ENCODE results near the gene CACNA1C.
"Not testable (repeated sequence)": the region's sequence is repeated elsewhere in the genome, so short reads cannot be mapped to it uniquely, and the experiment has no call there.

CACNA1C gene

DNA sequence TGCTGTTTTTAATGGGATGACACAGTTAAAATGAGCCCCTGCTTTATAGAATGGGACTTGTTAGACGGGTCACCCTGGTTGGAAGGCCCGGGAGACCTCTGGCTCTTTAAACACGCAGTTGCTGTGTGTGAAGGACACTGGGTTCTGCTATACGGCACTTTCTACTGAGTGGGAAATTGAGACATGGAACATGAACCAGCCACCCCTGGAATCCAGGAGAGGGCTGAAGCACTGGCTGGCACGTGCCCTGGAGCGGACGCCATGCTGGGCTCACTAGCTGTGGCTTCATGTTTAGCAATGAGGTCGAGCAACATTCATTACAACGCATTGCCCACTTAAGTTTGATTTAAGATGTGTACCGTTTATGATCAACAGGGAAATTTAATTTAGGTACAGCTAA is 23.9 kb downstream of the CACNA1C start:
- DNase-seq: no peak

DNA sequence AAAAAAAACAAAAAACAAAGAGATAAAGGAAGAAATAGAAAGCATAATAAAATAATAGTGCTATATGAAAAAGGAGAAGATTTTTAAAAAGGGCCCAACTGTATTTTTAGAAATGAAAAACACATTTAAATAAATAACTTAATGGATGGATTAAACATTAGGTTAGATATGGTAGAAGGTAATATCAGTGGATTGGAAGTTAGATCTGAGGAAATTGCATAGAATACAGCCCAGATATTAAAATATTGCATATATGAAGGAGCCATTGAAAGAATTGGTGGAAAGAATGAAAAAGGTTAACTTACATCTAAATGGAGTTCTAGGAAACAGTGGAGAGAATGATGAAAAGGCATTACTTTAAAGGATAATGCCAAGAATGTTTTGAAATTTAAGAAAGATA is 27.8 kb downstream of the CACNA1C start:
- DNase-seq: no peak

DNA sequence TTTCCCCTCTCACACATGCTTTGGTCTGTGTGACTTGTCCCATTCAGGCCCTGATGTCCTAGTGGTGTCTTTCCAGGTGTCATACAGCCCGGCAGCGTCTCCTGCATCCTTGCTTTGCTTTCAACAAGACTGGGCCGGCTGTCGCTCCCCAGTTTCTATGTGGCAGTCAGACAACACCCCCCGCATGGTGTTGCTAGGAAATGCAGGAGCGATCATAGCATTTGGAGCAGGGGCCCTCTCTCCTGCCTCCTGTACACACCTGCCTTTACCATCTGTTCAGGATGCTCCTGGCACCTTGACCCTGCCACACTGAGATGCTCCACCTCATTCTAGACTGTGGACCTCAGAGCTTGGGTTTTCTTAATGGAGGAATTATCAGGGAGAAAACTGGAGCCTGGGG is 29.5 kb downstream of the CACNA1C start:
- DNase-seq: no peak

DNA sequence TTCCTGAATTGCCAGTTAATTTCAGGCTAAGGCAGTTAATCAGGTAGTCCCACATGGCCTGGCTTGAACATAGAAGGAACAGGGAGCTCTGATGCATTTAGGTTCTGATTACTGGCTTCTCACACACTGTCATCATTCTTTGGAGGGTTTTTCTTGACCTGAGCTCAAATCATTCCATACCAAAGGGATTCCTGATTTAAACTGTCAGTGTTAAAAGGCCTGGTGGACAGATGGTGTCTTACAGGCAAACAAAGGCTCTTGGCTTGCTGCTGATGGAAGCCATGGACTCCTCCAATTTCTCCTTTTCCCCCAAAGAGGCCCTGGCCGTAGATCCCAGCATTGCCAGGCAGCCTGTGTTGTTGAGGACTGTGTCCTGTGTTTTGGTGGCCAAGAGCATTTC is 30.2 kb downstream of the CACNA1C start:
- no peak for DNase-seq

DNA sequence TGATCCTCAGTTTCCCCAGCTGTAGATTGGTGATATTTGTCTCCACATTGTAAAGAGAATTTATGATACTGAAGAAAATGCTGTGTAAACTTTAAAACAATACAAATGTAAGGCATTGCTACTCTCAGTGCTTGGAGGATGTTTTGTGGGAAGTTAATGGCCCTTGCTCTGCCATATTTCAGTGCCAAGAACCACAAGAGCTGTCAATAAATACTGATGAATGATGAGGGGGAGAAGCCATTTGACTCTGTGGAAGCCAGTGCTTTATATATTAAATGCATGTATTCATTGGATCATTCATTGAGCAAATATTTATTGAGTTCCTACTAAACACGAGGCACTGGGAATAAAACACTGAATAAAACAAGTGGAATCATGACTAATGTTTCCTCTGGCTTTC is 30.8 kb downstream of the CACNA1C start:
- DNase-seq: no peak

DNA sequence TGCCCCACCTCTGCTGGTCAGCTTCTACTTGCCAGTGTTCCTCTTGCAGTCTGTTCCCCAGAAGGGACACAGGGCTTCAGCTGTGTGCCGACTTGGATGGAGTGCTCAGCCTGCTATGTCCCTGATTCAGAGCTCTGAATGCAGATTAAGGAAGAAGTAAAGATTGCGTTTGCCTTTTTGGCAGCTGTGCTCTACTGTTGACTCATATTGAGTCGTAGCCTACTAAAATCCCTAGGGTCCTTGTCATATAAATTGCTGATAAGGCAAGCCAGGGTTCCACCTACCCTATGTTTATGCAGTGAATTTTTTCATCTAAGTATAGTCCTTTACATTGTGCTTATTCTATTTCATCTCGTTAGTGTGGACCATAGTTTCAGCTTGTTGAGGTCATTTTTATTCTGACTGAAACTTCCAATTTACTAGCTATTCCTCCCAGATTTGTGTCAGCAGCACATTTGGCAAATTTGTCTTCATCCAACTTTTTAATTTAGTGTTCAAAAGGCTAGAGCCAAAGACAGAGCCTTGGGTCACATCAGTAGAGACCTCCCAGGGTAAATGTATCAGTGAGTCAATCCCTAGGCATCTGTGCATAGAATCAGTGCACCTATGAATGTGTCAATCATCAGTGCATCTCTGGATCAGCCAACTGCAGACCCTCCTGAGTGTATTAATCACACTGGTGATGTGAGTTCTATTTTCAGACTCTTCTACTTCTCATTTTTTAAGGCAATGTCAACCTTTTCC is 31.9 kb downstream of the CACNA1C start:
- no peak for DNase-seq

DNA sequence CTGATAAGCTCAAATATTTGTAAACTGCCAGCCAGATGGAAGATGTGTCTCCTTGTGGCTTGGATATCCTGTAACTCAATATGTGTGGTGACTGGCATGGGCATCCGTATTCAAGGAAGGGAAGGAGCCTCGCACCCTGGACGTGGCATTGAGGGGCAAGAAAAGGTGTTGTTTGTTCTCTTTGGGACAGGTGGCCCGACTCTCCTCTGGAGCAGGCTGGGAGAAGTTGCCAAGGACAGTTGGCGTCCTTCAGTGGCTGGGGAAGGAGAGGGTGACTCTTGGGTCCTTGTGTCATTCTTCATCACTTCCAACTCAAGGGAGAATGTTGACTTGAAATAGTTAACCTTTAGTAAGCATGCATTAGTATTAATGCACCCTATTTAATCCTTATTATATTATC is 39.6 kb downstream of the CACNA1C start:
- DNase-seq: no peak

DNA sequence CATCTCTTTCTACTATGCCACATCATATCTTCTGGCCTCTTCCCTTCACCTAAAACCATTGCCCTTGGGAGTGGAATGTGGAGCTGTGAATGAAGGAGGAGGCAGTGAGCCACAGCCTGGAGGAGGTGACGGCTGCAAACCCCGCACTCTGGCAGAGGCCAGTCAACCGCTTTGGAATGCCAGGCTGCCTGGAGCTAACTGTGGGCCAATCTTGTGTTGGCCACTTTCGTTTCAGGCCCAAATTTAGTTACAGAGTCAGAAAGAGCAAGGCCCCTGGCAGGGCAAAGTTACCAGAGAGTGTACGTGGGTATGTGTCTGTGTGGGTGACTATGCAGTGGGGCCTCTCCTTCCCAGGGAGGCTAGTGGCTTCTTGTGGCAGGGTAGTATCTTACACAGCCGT is 40.1 kb downstream of the CACNA1C start:
- DNase-seq: no peak

DNA sequence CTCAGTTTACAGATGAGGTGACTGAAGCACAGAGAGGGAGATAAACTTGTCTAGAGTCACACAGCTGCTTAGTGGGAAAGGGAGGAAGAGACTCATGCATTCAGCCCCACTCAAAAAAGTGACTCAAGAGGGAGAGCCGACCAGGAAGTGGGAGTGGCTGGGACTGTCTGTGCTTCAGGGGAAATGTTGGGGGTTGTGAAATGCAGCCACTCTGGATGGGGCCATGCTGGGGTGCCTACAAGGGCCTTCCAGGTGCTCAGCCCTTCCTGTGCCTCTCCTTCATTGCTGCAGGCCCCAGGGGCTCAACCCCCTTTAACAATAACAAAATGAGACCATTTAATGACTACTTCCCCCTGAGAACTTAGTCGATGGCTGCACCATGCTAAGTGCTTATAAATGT is 41.8 kb downstream of the CACNA1C start:
- no peak for DNase-seq

DNA sequence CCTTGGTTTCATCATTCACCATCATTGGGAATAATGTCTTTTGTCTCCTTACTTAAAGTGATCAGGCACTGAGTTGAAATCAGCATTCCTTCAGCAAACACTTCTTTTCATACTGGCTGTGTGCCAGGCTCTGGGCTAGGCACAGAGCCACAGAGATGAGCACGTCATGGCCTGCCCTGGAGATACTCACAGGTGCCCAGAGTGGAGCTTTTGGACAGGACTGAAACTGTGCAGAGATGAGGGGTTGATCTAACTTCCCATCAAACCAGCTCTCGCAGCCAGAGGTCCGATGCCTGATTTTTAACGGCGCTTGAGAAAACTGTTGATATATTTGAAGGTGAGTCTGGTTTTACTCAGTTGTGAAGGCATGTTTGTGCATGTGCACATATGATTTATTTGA is 43.1 kb downstream of the CACNA1C start:
- no peak for DNase-seq

DNA sequence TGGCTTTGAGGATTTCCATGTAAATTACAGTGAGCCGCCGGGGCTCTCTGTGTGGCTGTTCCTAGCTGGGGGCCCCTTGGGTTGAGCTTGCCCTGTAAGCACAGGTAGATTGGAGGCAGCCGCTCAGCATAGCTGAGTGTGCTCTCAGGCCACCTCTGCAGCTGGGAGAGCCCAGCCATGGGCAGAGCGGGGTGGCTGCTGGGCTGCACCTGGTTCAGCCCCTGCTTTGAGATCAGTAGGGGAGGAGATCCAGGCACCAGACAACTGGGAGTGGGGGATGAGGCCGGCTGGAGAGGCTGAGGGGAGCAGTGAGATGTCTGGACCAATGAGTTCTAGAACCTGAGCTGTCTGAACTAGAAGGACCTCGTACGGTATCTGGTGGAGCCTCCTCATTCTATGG is 44.8 kb downstream of the CACNA1C start:
- no peak for DNase-seq

DNA sequence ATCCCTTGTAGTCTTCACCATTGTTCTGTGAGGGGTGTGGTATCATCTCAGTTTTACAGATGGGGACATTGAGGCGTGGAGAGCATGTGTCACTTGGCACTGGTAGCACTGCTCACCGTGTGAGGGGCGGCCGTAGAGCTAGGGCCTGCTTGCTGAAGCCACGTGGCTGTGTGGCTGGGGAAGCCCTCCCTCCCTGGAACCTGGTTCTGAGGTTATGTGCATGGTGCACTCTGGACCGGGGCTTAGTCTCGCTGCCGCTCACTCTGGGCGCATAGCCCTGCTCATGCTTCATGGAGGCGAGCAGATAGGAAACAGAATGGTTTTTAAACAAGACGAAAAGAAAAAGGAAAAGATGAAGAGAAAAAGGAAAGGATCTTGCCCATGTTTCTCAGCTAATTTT is 46.1 kb downstream of the CACNA1C start:
- no peak for DNase-seq

DNA sequence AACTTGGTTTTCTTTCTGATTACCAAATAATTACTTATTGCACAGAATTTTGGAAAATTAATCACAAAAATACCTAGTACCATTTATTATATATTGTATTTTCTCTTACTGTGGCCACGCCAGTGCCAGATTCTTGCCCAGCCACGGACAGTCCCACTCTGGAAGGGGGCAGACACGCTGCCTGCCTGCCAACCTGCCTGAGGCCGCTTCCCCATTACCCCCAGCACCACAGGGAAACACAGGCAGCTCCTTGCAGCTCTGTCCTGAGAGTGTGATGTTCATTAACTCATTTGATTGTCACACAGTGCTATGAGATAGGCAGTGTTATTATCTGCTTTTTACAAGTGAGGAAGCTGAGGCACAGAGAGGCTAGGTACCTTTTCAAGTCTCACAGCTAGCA is 46.8 kb downstream of the CACNA1C start:
- no peak for DNase-seq

DNA sequence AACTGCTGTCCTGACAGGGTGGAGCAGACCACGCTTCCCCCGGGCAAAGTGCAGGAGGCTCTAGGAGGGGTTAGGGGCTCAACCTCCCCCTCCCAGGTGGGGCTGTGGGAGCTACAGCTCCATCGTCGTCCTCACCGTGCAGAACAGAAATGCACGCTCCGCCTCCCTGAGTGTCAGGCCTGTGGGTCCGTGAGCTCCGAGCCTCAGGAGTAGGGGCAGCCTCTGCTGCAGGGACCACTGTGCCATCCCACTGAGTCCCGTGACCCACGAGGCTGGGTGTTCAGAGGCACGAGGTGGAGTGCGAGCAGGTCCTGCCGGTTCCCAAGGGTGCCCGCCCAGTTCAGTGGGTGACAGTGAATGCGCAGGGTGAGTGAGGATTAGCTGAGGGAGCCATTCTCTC is 48.6 kb downstream of the CACNA1C start:
- DNase-seq: no peak

DNA sequence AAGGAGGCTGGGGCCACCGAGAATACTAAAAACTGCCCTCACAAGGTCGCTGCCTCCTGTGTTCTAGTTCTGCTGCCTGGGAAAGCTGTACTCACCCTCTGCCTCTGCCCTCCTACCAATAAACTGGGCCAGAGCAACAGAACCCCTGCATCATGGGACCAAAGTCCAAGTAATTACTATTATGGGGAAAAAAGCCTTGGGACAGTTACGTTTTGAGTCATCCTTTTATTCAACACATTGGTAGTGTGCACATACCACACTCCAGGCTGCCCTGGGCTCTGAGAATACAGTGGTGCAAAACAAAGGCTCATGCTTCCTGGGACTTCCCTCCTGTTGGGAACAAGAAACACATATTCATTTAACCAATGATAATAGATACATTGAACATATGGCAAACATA is 49.0 kb downstream of the CACNA1C start:
- no peak for DNase-seq

DNA sequence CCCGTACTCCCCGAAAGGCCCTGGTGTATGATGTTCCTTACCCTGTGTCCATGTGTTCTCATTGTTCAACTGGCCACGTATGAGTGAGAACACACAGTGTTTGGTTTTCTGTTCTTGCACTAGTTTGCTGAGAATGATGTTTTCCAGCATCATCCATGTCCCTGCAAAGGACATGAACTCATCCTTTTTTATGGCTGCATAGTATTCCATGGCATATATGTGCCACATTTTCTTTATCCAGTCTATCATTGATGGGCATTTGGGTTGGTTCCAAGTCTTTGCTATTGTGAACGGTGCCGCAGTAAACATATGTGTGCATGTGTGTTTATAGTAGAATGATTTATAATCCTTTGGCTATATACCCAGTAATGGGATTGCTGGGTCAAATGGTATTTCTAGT is 49.9 kb downstream of the CACNA1C start:
- not testable (repeated sequence) for DNase-seq

DNA sequence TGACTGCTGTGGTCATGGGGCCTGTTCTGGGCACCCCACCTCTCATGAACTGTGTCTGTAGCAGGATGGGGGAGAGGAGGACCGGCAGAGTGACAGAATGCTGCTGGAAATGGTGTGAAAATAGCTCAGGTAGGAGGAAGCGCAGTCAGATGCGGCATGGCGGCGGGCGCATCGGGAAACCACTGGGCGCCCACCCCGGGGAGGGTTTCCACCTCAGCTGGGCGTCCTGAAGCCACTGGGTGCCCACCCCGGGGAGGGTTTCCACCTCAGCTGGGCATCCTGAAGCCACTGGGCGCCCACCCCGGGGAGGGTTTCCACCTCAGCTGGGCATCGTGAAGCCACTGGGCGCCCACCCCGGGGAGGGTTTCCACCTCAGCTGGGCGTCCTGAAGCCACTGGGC is 52.6 kb downstream of the CACNA1C start:
- DNase-seq: not testable (repeated sequence)

DNA sequence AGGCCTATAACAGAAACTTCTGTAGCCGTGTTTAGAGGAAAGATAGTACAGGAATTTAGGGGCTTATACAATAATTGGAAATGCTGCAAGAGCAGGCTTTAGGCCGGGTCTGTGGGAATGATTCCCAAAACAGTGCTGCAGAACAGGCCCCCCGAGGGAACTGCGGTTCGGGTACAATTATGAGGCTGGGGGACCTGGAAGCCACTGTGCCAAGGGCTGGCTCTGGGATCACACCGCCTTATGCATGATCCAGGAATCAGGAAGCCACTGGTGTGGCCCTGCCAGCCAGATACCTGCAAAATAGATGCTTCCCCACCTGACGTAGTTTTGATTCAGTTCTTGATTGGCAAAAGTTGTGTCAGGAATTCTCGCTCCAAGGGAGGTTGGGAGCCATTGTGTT is 55.4 kb downstream of the CACNA1C start:
- no peak for DNase-seq

DNA sequence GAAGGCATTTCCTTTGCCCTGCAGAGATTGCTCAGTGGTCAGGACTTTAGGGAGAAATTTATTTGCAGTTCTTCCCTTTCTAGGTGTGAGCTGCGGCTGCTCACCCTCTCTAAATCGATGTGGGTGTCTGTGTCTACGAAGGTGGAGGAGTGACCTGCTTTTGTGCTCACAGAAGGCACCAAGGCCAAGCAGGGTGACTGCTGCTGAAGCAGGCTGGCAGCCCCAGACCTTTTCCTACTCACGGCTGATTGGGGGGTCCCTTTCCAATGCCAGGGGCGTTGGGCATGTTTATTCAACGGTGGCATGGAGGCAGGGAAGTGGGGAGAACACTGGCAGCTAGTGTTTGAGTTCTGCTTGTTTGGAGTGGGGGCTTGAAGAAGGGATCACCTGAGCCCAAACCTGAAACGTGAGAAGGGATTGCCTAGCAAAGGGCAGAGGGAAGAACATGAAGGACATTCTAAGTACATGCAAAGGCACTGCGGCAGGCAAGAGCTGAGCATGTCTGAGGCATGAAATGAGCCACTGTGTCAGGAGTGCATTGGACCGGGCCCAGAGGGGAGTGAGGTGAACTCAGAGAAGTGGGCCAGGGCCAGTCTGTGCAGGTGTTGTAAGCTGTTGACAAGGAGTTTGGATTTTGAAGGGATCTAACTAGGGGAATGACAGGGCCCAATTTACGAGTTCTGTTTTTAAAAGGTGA is 56.3 kb downstream of the CACNA1C start:
- DNase-seq: no peak

DNA sequence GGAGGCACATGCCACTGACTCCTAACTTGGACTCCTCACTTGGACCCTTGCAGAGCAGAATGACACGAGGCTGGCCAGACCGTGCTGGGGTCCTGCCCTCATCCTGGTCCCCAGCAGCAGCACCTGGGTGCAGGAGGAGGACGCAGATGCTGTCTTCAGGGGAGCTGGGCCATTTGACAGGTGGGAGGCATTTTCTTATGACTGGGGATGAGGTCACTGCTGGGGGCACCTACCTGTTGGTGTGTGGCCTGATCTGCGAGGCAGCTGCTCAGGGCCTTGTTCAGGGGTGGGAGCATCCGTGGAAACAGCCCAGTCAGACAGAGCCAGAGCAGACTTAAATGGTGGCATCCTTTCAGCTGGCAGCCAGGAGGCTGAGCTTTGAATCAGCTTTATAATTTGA is 57.3 kb downstream of the CACNA1C start:
- DNase-seq: no peak

DNA sequence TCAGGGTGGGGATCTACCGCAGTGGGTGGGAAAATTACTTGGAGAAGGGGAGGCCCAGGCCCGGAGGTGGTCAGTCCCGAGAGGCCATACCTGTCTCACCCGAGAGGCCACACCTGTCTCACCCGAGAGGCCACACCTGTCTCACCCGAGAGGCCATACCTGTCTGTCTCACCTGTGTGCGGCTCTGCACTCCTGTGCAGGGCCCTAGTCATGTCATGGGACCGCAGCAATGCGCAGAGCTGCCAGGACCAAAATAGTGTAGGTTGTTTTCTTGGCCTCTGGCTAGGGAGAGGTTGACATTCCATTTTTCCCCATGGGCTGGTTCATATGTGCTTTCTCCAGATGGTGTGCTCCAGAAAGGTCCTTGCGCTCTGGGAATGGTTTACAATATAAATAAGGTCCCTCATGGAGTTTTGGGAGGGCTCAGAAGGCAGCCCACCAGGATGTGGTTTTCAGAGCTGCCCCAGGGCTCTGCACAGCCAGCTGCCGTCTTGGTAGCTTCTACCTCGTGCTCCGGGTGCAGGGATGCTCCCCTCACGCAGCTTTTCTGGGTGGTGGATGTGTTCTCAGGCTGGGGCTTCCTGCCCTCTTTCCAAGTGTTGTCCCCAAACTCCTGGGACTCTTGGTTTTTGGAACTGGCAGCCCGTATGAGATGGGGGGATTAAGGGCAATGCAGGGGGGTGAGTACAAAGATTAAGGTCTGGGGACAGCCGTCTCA is 58.2 kb downstream of the CACNA1C start:
- DNase-seq: no peak

DNA sequence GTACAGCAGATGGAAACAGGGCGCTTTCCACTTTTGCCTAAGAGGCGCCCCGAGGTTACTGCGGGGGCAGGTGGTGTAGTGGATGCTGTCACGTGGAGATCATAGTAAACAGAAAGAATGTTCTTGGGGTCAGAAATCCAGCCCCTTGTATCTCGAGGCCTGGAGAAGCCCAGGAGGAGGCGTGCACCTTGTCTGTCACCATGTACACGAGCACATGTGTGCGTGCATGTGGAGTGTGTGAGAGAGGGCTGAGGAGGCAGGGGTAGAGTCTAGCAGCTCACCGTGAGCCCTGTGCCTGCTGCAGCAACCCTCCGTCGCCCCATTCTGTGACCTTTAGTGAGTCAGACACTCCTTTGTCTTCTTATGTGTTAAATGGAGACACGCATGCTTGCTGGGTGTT is 59.0 kb downstream of the CACNA1C start:
- no peak for DNase-seq

DNA sequence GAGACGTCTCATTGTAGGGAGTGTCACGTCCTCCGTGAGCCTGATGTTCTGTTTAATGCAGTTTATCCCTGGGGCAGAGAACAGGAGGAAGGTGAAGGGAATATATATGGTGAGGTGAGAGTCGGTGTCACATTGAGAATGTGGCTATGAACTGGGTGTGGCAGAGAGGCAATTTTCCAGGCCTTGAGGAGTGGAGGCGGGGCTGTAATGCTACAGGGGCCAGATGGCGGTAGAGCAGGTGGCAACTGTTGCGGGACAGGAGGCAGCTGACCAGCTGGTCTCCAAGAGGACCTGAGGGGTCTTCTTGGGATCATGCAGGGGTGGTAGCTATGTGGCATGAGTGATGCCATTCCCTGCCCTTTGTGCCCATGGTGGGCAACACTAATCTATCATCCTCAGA is 59.6 kb downstream of the CACNA1C start:
- DNase-seq: no peak
